ENCODE results near the gene U2AF1L4. TPM values are rescaled to one million over a fixed set of nuclear protein-coding genes. Genes with fewer than 3 reads are reported as not detected.

The U2AF1L4 gene
- total RNA-seq, 2 experiments from 2014 or later, result 35.5 to 36.2 TPM

GRCh38 chr19:35757749-35758608 is 12.8 kb upstream of the U2AF1L4 start, which contains the start of gene PROSER3:
Gene PROSER3 (plus strand): TSS chr19:35758176. CDS start chr19:35758216, 40 bp downstream.
- H3K9me3 Mint-ChIP-seq, result no peaks in the 10 kb centered on the region
- CTCF ChIA-PET, result interaction anchor here (0.9 to 1.6 kb wide), 3 partner anchors 10 to 173 kb away, joined by 3 to 6 read pairs (median 3); partner anchors contain the start of gene LIN37
- H3K27ac Mint-ChIP-seq, result peak within 1 kb of the TSS; percentile 89
- H3K36me3 Mint-ChIP-seq (ENCODE audit: low read depth), result peaks cover 32% of the 10 kb centered on the region
- POLR2A ChIA-PET, result interaction anchor here (0.9 to 2.4 kb wide), 8 partner anchors 10 to 56 kb away, joined by 3 to 11 read pairs (median 4); partner anchors contain the start of genes IGFLR1, LIN37, PSENEN and U2AF1L4
- H3K27me3 Mint-ChIP-seq, result no peaks in the 10 kb centered on the region
- H3K4me3 Mint-ChIP-seq, result peak within 1 kb of the TSS; percentile 85
- DNase-seq, result peak; percentile 99
- peaks cover 38% of the 10 kb centered on the region for H3K4me1 Mint-ChIP-seq

- H3K9me3 Mint-ChIP-seq, result no peaks in the 10 kb centered on the region
- peak; percentile 41 for DNase-seq
- ChIA-PET POLR2A (interaction anchor here (0.9 to 2.4 kb wide), 6 partner anchors 9 to 55 kb away, joined by 3 to 11 read pairs (median 4); partner anchors contain the start of genes IGFLR1, LIN37, PSENEN and U2AF1L4), CTCF (interaction anchor here (0.9 to 1.6 kb wide), 3 partner anchors 9 to 174 kb away, joined by 3 to 6 read pairs (median 3); partner anchors contain the start of gene LIN37)
- peaks cover 31% of the 10 kb centered on the region for H3K36me3 Mint-ChIP-seq (ENCODE audit: low read depth)
- H3K27me3 Mint-ChIP-seq, result no peaks in the 10 kb centered on the region
- H3K4me3 Mint-ChIP-seq, result peak overlapping the region; percentile 85
- peak overlapping the region; percentile 89 for H3K27ac Mint-ChIP-seq
- peaks cover 38% of the 10 kb centered on the region for H3K4me1 Mint-ChIP-seq
Observed at GRCh38 chr19:35757231-35757748, 12.1 kb upstream of the U2AF1L4 start.

DNA sequence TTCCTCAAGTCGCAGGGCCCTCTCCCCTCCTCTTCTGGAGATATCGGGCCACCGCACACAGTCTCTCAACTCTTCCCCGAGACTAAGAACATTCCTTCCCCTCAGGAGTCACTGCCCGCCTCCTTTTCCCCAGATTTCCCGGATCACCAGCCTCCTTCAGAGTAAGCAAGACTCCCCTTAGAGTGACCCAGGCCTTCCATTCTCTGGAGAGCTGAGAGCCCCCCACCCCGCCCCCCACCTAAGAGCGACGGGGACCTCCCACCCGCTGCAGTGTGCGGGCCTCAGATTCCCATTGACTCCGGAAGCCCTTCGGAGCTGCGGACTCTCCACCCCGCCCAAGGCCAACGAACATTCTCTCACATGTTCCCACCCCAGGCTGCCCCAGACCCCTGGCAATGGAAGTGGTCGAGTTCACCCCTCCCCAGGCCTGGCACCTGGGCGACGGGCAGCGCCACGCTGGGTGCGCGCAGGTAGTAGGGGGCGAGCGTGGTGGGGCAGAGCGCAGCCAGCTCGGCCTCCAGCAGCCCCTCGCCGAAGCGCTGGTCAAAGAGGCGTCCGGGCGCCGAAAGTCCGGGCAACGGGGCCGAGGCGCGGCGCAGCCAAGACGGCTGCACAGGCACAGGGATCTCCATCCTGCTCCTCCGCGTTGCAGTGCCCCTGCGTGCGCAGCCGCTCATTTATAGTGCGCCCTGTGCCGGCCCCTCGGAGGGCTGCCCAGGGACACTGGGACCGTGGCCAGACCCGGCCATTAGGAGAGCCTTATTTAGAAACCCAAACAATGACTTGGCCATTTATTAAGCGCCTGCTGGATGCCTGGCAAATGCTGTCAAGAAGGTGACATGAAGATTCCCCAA is 11.4 kb upstream of the U2AF1L4 start, which contains the start of gene HSPB6:
Gene HSPB6 (minus strand): TSS at position 653 of the 854 bp plus-strand sequence. CDS start 21 bp downstream, at position 632.
- peaks cover 38% of the 10 kb centered on the region for H3K4me1 Mint-ChIP-seq
- POLR2A ChIA-PET, result interaction anchor here (1.0 to 2.4 kb wide), 6 partner anchors 9 to 54 kb away, joined by 3 to 11 read pairs (median 4); partner anchors contain the start of genes IGFLR1, LIN37, PSENEN and U2AF1L4
- H3K36me3 Mint-ChIP-seq (ENCODE audit: low read depth), result peaks cover 26% of the 10 kb centered on the region
- no peaks in the 10 kb centered on the region for H3K27me3 Mint-ChIP-seq
- H3K4me3 Mint-ChIP-seq, result peak within 1 kb of the TSS; percentile 85
- CTCF ChIA-PET, result interaction anchor here (0.9 to 1.6 kb wide), 3 partner anchors 9 to 174 kb away, joined by 3 to 6 read pairs (median 3); partner anchors contain the start of gene LIN37
- H3K27ac Mint-ChIP-seq, result peak within 1 kb of the TSS; percentile 89
- no peak for DNase-seq
- H3K9me3 Mint-ChIP-seq, result no peaks in the 10 kb centered on the region

- ChIA-PET POLR2A (interaction anchor here (1.7 to 2.4 kb wide), 3 partner anchors 8 to 14 kb away, joined by 4 to 11 read pairs (median 11); partner anchors contain the start of genes IGFLR1, LIN37, PSENEN and U2AF1L4), CTCF (no interaction called here)
- Mint-ChIP-seq H3K4me1 (peaks cover 38% of the 10 kb centered on the region), H3K27ac (no peak overlapping the region), H3K27me3 (no peaks in the 10 kb centered on the region), H3K9me3 (no peaks in the 10 kb centered on the region), H3K4me3 (peak overlapping the region; percentile 38), H3K36me3 (ENCODE audit: low read depth) (peaks cover 23% of the 10 kb centered on the region)
- peak; percentile 62 for DNase-seq
Observed at GRCh38 chr19:35755550-35756376, 10.5 kb upstream of the U2AF1L4 start.

DNA sequence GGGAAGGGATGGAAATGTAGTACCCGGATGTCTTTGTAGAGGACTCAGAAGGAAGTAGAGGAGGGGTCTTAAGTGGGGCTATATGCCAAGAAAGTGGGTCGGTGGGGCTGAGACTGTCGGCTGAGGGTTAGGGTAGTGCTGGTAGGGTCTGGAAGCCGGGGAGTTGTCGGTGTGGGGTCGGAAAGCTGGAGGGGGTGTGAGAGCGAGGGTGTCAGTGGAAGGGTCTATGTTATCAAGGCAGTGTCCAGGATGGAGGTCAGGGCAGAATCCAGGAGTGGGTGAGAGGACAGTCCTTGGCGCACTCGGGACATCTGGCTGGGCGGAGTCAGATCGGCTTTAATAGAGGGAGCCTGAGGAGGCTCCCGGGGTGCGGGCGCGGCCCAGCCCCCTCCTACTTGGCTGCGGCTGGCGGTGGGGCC is 9.9 kb upstream of the U2AF1L4 start:
- H3K36me3 Mint-ChIP-seq (ENCODE audit: low read depth), result peaks cover 17% of the 10 kb centered on the region
- H3K27me3 Mint-ChIP-seq, result no peaks in the 10 kb centered on the region
- H3K4me3 Mint-ChIP-seq, result no peak overlapping the region

DNA sequence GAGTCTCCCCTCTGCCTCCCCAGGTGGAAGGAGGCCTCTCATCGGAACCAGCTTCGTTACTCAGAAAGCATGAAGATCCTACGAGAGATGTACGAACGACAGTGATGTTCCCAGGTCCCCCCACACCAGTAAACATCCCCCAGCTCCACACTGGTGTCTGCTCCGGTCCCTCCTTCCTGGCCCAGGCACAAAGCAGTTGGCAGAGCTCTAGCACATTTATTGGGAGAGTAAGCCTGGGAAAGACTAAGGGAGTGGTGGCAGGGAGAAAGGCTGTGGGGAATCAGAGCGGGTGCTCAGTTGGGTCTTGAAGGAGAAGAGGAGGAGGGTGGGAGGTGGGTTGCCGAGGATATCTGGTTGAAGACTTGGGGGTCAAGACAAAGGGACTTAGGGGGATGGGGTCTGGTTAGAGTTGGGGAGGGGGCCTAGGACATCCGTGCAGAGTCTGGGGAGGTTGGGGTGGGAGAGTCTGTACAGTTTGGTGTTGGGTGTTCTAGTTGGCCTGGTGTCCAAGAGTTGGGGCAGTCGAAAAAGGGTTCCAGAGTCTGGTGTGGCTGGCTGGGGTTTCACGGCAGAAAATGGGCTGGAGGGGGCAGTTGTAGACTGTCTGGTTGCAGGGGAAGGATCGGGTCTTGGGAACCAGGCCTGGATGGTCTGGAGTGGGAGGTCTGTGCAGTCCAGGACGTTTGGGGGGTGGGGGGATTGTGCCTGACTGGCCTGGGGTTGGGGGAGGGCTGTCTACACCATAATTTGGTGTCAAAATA is 9.3 kb upstream of the U2AF1L4 start:
- CTCF ChIA-PET, result no interaction called here
- Mint-ChIP-seq H3K4me1 (peaks cover 39% of the 10 kb centered on the region), H3K9me3 (no peaks in the 10 kb centered on the region), H3K27ac (no peak overlapping the region), H3K36me3 (ENCODE audit: low read depth) (peaks cover 12% of the 10 kb centered on the region), H3K4me3 (no peak overlapping the region), H3K27me3 (no peaks in the 10 kb centered on the region)
- no peak for DNase-seq
- POLR2A ChIA-PET, result no interaction called here

More for the DNA sequence above, 9.9 kb upstream of the U2AF1L4 start:
- peaks cover 38% of the 10 kb centered on the region for H3K4me1 Mint-ChIP-seq
- ChIA-PET POLR2A (interaction anchor here (1.7 kb wide), 1 partner anchor 13 kb away, joined by 4 read pairs; the partner anchor contains the start of gene IGFLR1), CTCF (no interaction called here)
- H3K27ac Mint-ChIP-seq, result peak overlapping the region; percentile 44
- no peak for DNase-seq
- H3K9me3 Mint-ChIP-seq, result no peaks in the 10 kb centered on the region

- CTCF ChIA-PET, result no interaction called here
- no peak for DNase-seq
- Mint-ChIP-seq H3K27ac (no peak overlapping the region), H3K27me3 (no peaks in the 10 kb centered on the region), H3K9me3 (no peaks in the 10 kb centered on the region), H3K36me3 (ENCODE audit: low read depth) (peaks cover 8% of the 10 kb centered on the region), H3K4me1 (peaks cover 37% of the 10 kb centered on the region), H3K4me3 (no peak overlapping the region)
- POLR2A ChIA-PET, result interaction anchor here (1.5 kb wide), 1 partner anchor 9 kb away, joined by 5 read pairs; the partner anchor contains the start of genes PSENEN and U2AF1L4
Observed at GRCh38 chr19:35753634-35754369, 8.6 kb upstream of the U2AF1L4 start.

DNA sequence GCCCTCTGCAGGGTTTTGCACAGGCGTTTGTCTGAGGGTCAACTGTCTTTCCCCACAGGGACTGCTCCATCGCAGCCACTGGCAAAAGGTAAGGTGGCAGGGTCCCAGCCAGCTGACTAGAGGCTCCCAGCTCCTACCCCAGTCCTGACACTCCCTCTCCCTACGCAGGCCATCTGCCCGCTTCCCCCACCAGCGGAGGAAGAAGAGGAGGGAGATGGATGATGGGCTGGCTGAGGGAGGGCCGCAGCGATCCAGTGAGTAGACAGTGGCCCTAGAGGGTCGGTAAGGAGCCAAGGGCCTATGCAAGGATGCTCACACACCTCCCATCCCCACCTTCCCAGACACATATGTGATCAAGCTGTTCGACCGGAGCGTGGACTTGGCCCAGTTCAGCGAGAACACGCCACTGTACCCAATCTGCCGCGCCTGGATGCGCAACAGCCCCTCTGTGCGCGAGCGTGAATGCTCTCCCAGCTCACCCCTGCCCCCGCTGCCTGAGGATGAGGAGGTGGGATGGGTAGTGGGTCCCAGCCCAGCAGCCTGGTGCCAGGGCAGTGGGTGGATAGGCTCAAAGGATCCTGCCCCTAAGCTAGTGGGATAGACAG is 7.6 kb upstream of the U2AF1L4 start:
- Mint-ChIP-seq H3K36me3 (ENCODE audit: low read depth) (peaks cover 12% of the 10 kb centered on the region), H3K4me3 (no peak overlapping the region), H3K27ac (no peak overlapping the region), H3K27me3 (no peaks in the 10 kb centered on the region), H3K9me3 (no peaks in the 10 kb centered on the region), H3K4me1 (peaks cover 41% of the 10 kb centered on the region)
- DNase-seq, result no peak
- POLR2A ChIA-PET, result interaction anchor here (1.3 to 1.5 kb wide), 2 partner anchors 8 to 51 kb away, joined by 5 read pairs; partner anchors contain the start of genes PSENEN and U2AF1L4
- CTCF ChIA-PET, result interaction anchor here (0.6 kb wide), 1 partner anchor 10 kb away, joined by 4 read pairs; no protein-coding TSS in a partner anchor

DNA sequence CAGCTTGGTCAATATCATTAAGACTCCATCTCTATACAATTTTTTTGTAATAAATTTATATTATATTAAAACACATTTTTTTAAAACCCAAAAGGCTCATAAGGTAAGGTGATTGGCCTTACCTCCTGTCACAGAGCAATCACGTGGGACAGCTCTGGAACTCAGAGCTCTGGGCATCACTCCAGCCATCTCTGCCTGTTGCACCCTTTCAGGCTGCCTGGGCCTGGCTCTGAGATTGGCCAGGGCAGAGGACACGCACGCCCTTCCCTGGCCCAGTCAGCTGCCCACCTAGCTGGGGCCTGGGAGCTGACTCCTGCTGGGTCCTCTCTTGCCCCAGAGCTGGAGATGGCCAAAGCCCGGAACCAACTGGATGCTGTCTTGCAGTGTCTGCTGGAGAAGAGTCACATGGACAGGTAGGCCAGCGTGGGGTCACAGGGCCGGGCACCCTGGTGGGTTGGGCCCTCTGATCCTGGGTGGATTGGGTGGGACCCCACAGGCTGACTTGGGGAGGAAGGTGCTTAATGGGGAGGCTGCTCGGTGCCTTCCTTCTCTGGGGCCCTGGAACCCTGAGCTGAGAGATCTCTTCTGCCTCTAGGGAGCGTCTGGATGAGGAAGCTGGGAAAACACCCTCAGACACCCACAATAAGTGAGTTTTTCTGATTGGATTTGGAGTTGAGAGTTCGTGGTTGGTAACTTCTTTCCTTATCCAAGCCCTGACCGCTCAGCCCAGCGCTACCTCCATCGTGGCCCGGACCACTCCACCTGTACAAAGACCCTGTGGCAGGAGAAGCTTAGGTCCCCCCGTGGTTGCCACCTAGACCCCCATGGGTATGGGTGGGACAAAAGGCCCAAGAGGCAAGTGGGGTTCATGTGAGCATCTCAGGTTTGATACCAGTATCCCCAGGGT is 6.9 kb upstream of the U2AF1L4 start:
- CTCF ChIA-PET, result no interaction called here
- H3K4me3 Mint-ChIP-seq, result no peak overlapping the region
- peaks cover 12% of the 10 kb centered on the region for H3K36me3 Mint-ChIP-seq (ENCODE audit: low read depth)

More for the DNA sequence above, 6.9 kb upstream of the U2AF1L4 start:
- POLR2A ChIA-PET, result interaction anchor here (1.2 to 1.5 kb wide), 3 partner anchors 8 to 50 kb away, joined by 4 to 5 read pairs (median 5); partner anchors contain the start of genes PSENEN and U2AF1L4
- Mint-ChIP-seq H3K27me3 (no peaks in the 10 kb centered on the region), H3K9me3 (no peaks in the 10 kb centered on the region), H3K4me1 (peaks cover 43% of the 10 kb centered on the region), H3K27ac (no peak overlapping the region)
- DNase-seq, result no peak

Measured in activated CD4-positive, alpha-beta memory T cell treated with anti-CD3 and anti-CD28 coated beads, Interleukin-2, amount 10 ng/mL, durations not matched to agents 7 days and 5 days (primary cell).